H1 (cell line): ENCODE data around the gene ADAT3. TPM values are rescaled to one million over a fixed set of nuclear protein-coding genes. Genes with fewer than 3 reads are reported as not detected.

Experiments
- CTCF ChIA-PET: fragments of 300-600 bp; sonication (Branson Sonifier 250); formaldehyde crosslinking; loops from one replicate; lab custom pipeline; 2021; ENCODE audit not compliant: partially characterized antibody; lab: Charles Lee
- POLR2A ChIA-PET: fragments of 300-600 bp; sonication (Branson Sonifier 250); formaldehyde crosslinking; loops from one replicate; lab custom pipeline; 2021; ENCODE audit warnings: inconsistent platforms; ENCODE audit not compliant: partially characterized antibody; lab: Charles Lee
- DNase-seq, 2 experiments: peaks; one replicate each; pipeline versions ENCODE4 v3.0.0 to v3.0.0-alpha.2; 2010 to 2022; ENCODE audit warnings: low spot score in 2 of 2, low read depth in 1 of 2, mixed read lengths in 1 of 2
- FAIRE-seq: peaks from 2 replicates; lab custom pipeline; 2011; peaks lifted over from hg19 to GRCh38; lab: Jason Lieb, UNC
- H2AFZ ChIP-seq: 2 replicates; pipeline ENCODE4 v1.8.1; 2012; ENCODE audit warnings: low read length, inconsistent platforms
- H2AK5ac ChIP-seq: 2 replicates; pipeline ENCODE4 v1.6.1; 2013; ENCODE audit warnings: low read depth, low read length
- H2BK120ac ChIP-seq: replicated peaks from 2 replicates; pipeline ENCODE3; 2013; ENCODE audit warnings: low read depth, low read length, inconsistent platforms
- H2BK12ac ChIP-seq: 2 replicates; pipeline ENCODE4 v1.6.1; 2013; ENCODE audit warnings: low read depth, low read length
- H2BK15ac ChIP-seq: 2 replicates; pipeline ENCODE4 v1.6.1; 2013; ENCODE audit warnings: low read length
- H2BK20ac ChIP-seq: 2 replicates; pipeline ENCODE4 v1.6.1; 2013; ENCODE audit warnings: low read length
- H2BK5ac ChIP-seq: 2 replicates; pipeline ENCODE4 v1.6.1; 2013; ENCODE audit warnings: low read depth, low read length
- H3K14ac ChIP-seq: 2 replicates; pipeline ENCODE4 v1.6.1; 2013; ENCODE audit warnings: inconsistent platforms; ENCODE audit not compliant: insufficient read length
- H3K18ac ChIP-seq: 2 replicates; pipeline ENCODE4 v1.6.1; 2013; ENCODE audit warnings: low read length; ENCODE audit errors: extremely low read depth
- H3K23ac ChIP-seq: 2 replicates; pipeline ENCODE4 v1.6.1; 2013; ENCODE audit warnings: inconsistent platforms; ENCODE audit not compliant: insufficient read length
- H3K23me2 ChIP-seq: 2 replicates; pipeline ENCODE4 v1.6.1; 2013; ENCODE audit warnings: low read depth, low read length
- H3K27ac ChIP-seq: 2 replicates; pipeline ENCODE4 v1.6.1; 2011; ENCODE audit warnings: low read depth, low read length, inconsistent platforms
- H3K27me3 ChIP-seq, 4 experiments: replicated peaks in 1 of 4; 1 replicate in 1 of 4; 2 replicates in 3 of 4; pipeline versions ENCODE4 v1.6.1 to v1.8.1; 2011 to 2013; ENCODE audit warnings: low read length in 3 of 4, mild to moderate bottlenecking in 3 of 4, inconsistent platforms in 2 of 4, mixed read lengths in 2 of 4, moderate library complexity in 1 of 4; ENCODE audit not compliant: control insufficient read depth in 3 of 4, insufficient read depth in 3 of 4; ENCODE audit errors: extremely low read depth in 1 of 4
- H3K36me3 ChIP-seq, 4 experiments: 2 replicates each; pipeline versions ENCODE4 v1.6.1 to v1.8.1; 2011 to 2013; ENCODE audit warnings: mild to moderate bottlenecking in 4 of 4, low read length in 3 of 4, moderate library complexity in 2 of 4, control low read depth in 1 of 4, inconsistent platforms in 1 of 4; ENCODE audit not compliant: insufficient read depth in 4 of 4, control insufficient read depth in 2 of 4
- H3K4ac ChIP-seq: replicated peaks from 2 replicates; pipeline ENCODE3; 2013; ENCODE audit warnings: low read length, low read depth, mixed read lengths, inconsistent platforms; ENCODE audit not compliant: insufficient read length
- H3K4me1 ChIP-seq, 4 experiments: replicated peaks in 1 of 4; 1 replicate in 1 of 4; 2 replicates in 3 of 4; pipeline versions ENCODE4 v1.6.1 to v1.8.1; 2011 to 2013; ENCODE audit warnings: low read length in 3 of 4, inconsistent platforms in 2 of 4, mixed read lengths in 1 of 4; ENCODE audit not compliant: insufficient read depth in 4 of 4, control insufficient read depth in 3 of 4
- H3K4me2 ChIP-seq, 2 experiments: 2 replicates each; pipeline versions ENCODE4 v1.6.1 to v1.8.1; 2011 to 2013; ENCODE audit warnings: low read depth in 2 of 2, low read length in 2 of 2, control low read depth in 1 of 2, inconsistent platforms in 1 of 2, mild to moderate bottlenecking in 1 of 2; ENCODE audit not compliant: insufficient read depth in 1 of 2
- H3K4me3 ChIP-seq, 4 experiments: fragments of 200-600, 300-600 bp in 1 of 4; sonication (generic), shearing (Covaris generic), sonication (Bioruptor Twin) in 1 of 4; 2 replicates each; pipeline versions ENCODE4 v1.5.1 to v1.8.1; 2011 to 2016; ENCODE audit warnings: low read length in 4 of 4, low read depth in 3 of 4, control low read depth in 2 of 4, inconsistent platforms in 2 of 4, mild to moderate bottlenecking in 2 of 4, mixed read lengths in 1 of 4, moderate library complexity in 1 of 4; ENCODE audit not compliant: insufficient read depth in 2 of 4; ENCODE audit errors: extremely low read depth in 1 of 4
- H3K56ac ChIP-seq: replicated peaks from 2 replicates; pipeline ENCODE3; 2013; ENCODE audit warnings: low read depth, mild to moderate bottlenecking, mixed read lengths, low read length, inconsistent platforms; ENCODE audit not compliant: insufficient read length
- H3K79me1 ChIP-seq: 2 replicates; pipeline ENCODE4 v1.6.1; 2013; ENCODE audit warnings: low read depth, low read length, control low read depth
- H3K79me2 ChIP-seq, 2 experiments: 2 replicates each; pipeline versions ENCODE4 v1.6.1 to v1.8.1; 2012 to 2013; ENCODE audit warnings: low read length in 2 of 2, mild to moderate bottlenecking in 2 of 2, inconsistent platforms in 1 of 2; ENCODE audit not compliant: insufficient read depth in 2 of 2, control insufficient read depth in 1 of 2
- H3K9ac ChIP-seq, 4 experiments: replicated peaks in 1 of 4; 1 replicate in 1 of 4; 2 replicates in 3 of 4; pipeline versions ENCODE4 v1.6.1 to v1.8.1; 2011 to 2013; ENCODE audit warnings: low read depth in 3 of 4, low read length in 3 of 4, control low read depth in 2 of 4, mild to moderate bottlenecking in 2 of 4, moderate library complexity in 2 of 4, inconsistent platforms in 1 of 4; ENCODE audit errors: extremely low read depth in 1 of 4
- H3K9me3 ChIP-seq, 2 experiments: 2 replicates each; pipeline versions ENCODE4 v1.6.1 to v1.8.1; 2012 to 2013; ENCODE audit warnings: mild to moderate bottlenecking in 2 of 2, moderate library complexity in 2 of 2, control low read depth in 1 of 2, inconsistent platforms in 1 of 2, low read depth in 1 of 2, low read length in 1 of 2, mixed read lengths in 1 of 2; ENCODE audit not compliant: insufficient read depth in 2 of 2
- H4K20me1 ChIP-seq, 2 experiments: replicated peaks in 1 of 2; 2 replicates each; pipeline versions ENCODE3 to v1.8.1; 2011 to 2013; ENCODE audit warnings: inconsistent platforms in 2 of 2, low read length in 2 of 2, mild to moderate bottlenecking in 1 of 2; ENCODE audit not compliant: insufficient read depth in 2 of 2, control insufficient read depth in 1 of 2
- H4K5ac ChIP-seq: 2 replicates; pipeline ENCODE4 v1.6.1; 2013; ENCODE audit warnings: low read length, low read depth, mixed read lengths, inconsistent platforms; ENCODE audit not compliant: insufficient read length
- H4K8ac ChIP-seq: 2 replicates; pipeline ENCODE4 v1.8.0; 2013; ENCODE audit warnings: mild to moderate bottlenecking, moderate library complexity, low read length, inconsistent platforms; ENCODE audit not compliant: insufficient read depth; ENCODE audit errors: extremely low read depth
- H4K91ac ChIP-seq: replicated peaks from 2 replicates; pipeline ENCODE3; 2013; ENCODE audit warnings: low read length, mixed read lengths, inconsistent platforms; ENCODE audit not compliant: insufficient read length
- CBX5 ChIP-seq: fragments of 300-800, 300-1000 bp; sonication (generic); IDR thresholded peaks from 2 replicates; pipeline ENCODE4 v1.7.1; 2016; ENCODE audit warnings: antibody characterized with exemption, low read length, low read depth
- RXRA ChIP-seq: IDR thresholded peaks from 2 replicates; pipeline ENCODE4 v1.6.1; 2011; ENCODE audit warnings: low read depth, mild to moderate bottlenecking, low read length, moderate library complexity; ENCODE audit not compliant: insufficient read depth
- WGBS, 2 experiments: shearing (Covaris generic) in 1 of 2; methylation state at CpG; one replicate each; pipeline versions ENCODE4 v1.1.6 to v1.1.7; 2013 to 2015; ENCODE audit warnings: low lambda C conversion rate in 2 of 2, mixed read lengths in 2 of 2, inconsistent platforms in 1 of 2, low coverage in 1 of 2, missing lambda C conversion rate in 1 of 2; ENCODE audit not compliant: insufficient replicate concordance in 2 of 2, insufficient coverage in 1 of 2, insufficient read length in 1 of 2; ENCODE audit errors: extremely low coverage in 1 of 2, missing lambda C conversion rate in 1 of 2; 5-methylcytosine and 5-hydroxymethylcytosine counted together
- polyA plus RNA-seq, 7 experiments: library from polyadenylated mRNA; depleted of rRNA in 3 of 7; stranded (reverse) in 5 of 7; unstranded in 2 of 7; fragments of >200 nt in 5 of 7; fragments of 200-250 nt in 2 of 7; gene quantifications; 1 replicate in 5 of 7; 2 replicates in 1 of 7; 4 replicates in 1 of 7; pipeline versions ENCODE4 v1.2.1 to v1.2.3, GENCODE V29; 2011 to 2013; ENCODE audit warnings: missing spikeins in 2 of 7, mixed read lengths in 2 of 7
- total RNA-seq: library from RNA; stranded (reverse); fragmentation: NEBNext Ultra II Directional; extraction: Animal tissue kit (Norgen Biotek cat#: 25700); gene quantifications from 2 replicates; pipeline ENCODE4 v1.2.1, GENCODE V29; 2021
- TF ChIP-seq, protein P1 (sequence below): IDR thresholded peaks from 2 replicates; pipeline ENCODE4 v1.6.1; 2012; ENCODE audit warnings: inconsistent platforms

The ADAT3 gene
- total and polyA plus RNA-seq, 2 of the 8 experiments (the other 6 are each of a cell fraction or from before 2014, with no cell fraction given) = 5.4 to 10.8 TPM

DNA sequence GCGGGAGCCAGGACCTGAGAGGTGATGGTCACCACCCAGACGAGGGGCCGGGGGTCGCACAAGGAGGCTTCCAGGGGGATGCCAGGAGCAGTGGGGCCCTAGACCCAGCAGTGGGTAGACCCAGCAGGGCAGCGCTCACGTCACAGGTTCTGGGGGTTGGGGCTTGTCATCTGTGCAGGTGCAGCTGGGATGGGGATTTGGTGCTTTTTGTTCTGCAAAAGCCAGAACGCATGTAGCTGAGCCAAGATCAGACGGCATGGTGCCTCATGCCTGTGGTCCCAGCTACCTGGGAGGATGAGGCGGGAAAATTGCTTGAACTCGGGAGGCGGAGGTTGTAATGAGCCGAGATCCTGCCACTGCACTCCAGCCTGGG lies 50.9 kb downstream of the ADAT3 start:
- no peak overlapping the region; a peak in 1 of 7 replicates for H3K9ac ChIP-seq

More for the DNA sequence above, 50.9 kb downstream of the ADAT3 start:
- TF ChIP-seq, protein P1, sequence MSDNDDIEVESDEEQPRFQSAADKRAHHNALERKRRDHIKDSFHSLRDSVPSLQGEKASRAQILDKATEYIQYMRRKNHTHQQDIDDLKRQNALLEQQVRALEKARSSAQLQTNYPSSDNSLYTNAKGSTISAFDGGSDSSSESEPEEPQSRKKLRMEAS = 0 out of 2 replicates have a peak, but pooled peaks have one; percentile 14
- no peak for TF ChIP-seq CBX5
- no peak for TF ChIP-seq RXRA
- WGBS, 2 experiments = 94% methylated on average over 12 of the region's 12 CpGs; no CpG with 5 or more reads in 1 of the 2 experiments
- Histone ChIP-seq H3K23me2 (no peaks in the 10 kb centered on the region), H3K4me2 (no peak overlapping the region), H4K20me1 (peaks cover 41 to 60% of the 10 kb centered on the region in 2 experiments), H3K79me1 (peaks cover 26% of the 10 kb centered on the region), H2BK15ac (no peak overlapping the region), H2AK5ac (no peak overlapping the region), H2AFZ (no peak overlapping the region), H3K27me3 (no peaks in the 10 kb centered on the region), H3K4me1 (peaks cover 0 to 14% (median 9%) of the 10 kb centered on the region in 4 experiments; a peak in 5 of 7 replicates), H2BK12ac (no peak overlapping the region), H3K4ac (no peak overlapping the region), H2BK5ac (no peak overlapping the region), H4K8ac (peak overlapping the region; percentile 43; the same call in 1 of the 2 replicates), H2BK120ac (no peak overlapping the region), H3K23ac (no peak overlapping the region), H3K9me3 (no peaks in the 10 kb centered on the region), H3K56ac (no peak overlapping the region), H3K36me3 (no peaks in the 10 kb centered on the region; a peak in 2 of 8 replicates), H2BK20ac (no peak overlapping the region), H3K79me2 (peaks cover 21 to 87% of the 10 kb centered on the region in 2 experiments), H3K4me3 (no peak overlapping the region), H4K5ac (no peak overlapping the region), H3K14ac (no peak overlapping the region), H4K91ac (no peak overlapping the region), H3K27ac (no peak overlapping the region), H3K18ac (no peak overlapping the region)
- DNase-seq (no peak), FAIRE-seq (no peak)
- POLR2A ChIA-PET = interaction anchor here (0.8 kb wide), 1 partner anchor 50 kb away, joined by 3 read pairs; no protein-coding TSS in a partner anchor
- CTCF ChIA-PET = interaction anchor here (0.7 to 2.6 kb wide), 7 partner anchors 9 to 56 kb away, joined by 3 to 13 read pairs (median 3); no protein-coding TSS in a partner anchor
